DLD1 (cell line): ENCODE results near the gene HDLBP.

Source experiments
- in situ Hi-C: cut with HindIII; loops from 2 replicates; pipeline ENCODE4 v1.10.0; 2017; ENCODE audit warnings: low sequenced_read_pairs

The HDLBP gene

DNA sequence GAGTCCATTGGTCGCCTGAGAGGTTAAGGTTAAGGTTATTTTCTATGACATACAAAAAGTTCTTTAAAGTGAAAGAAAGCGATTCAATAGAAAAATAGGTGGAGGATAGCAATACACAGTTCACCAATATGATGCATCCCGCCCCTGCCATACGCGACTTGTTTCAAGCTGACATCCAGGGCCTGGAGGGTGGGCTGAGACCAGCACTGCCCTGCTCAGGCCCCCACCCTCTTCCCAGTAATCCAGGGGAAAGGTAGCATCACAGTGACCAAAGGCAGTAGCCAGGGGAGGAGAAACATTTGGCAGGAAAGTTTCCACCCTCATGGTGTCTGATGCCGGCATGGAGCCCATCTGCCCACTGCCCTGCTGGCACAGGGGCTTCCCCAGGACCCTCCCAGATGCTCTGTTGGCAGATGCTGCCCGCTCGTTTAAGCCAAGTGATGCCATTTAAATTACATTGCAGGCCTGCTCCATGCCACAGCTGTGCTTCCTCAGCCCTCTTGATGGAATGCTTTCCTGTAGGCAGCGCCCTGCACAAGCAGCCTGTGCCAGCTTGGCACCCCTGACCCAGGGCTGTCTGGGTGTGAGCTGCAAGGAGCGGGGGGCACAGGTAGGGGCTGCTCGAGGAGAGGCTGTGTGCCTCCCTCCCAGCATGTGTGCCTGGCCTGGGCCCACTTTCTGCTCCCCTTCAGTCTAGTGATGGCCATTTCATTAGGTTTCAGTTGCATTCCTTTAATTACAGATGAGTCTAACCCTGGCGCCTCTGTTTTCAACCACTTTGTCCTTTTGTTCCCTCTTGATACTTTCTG lies 137.7 kb downstream of the HDLBP start:
- in situ Hi-C loops, result no loop called here
